Peyer's patch (tissue), 4 donors: ENCODE results near the gene SNX18. TPM values are rescaled to one million over a fixed set of nuclear protein-coding genes. Genes with fewer than 3 reads are reported as not detected.
"Not testable (repeated sequence)": the region's sequence is repeated elsewhere in the genome, so short reads cannot be mapped to it uniquely, and the experiment has no call there.

Experiments
- DNase-seq, 3 donors: peaks; one replicate each; pipeline ENCODE4 v3.0.0-alpha.2; 2017 to 2019
- H3K27ac ChIP-seq, 4 donors: fragments of 200-600 bp; sonication (generic); one replicate each; pipeline ENCODE4 v1.5.1; 2016 to 2019
- H3K27me3 ChIP-seq, 2 donors: fragments of 200-600 bp; sonication (generic); one replicate each; pipeline ENCODE4 v1.5.1; 2019
- H3K36me3 ChIP-seq, 3 donors: fragments of 200-600 bp; sonication (generic); one replicate each; pipeline ENCODE4 v1.5.1; 2016 to 2019
- H3K4me1 ChIP-seq, 4 donors: fragments of 200-600 bp; sonication (generic); one replicate each; pipeline ENCODE4 v1.5.1; 2016 to 2019
- H3K4me3 ChIP-seq, 4 donors: fragments of 200-600 bp; sonication (generic); 1 replicate in 3 of 4; 2 replicates in 1 of 4; pipeline ENCODE4 v1.5.1; 2016 to 2019; ENCODE audit warnings: mild to moderate bottlenecking in 1 of 4
- H3K9me3 ChIP-seq, 4 donors: fragments of 200-600 bp; sonication (generic); one replicate each; pipeline ENCODE4 v1.5.1; 2016 to 2019; ENCODE audit warnings: mild to moderate bottlenecking in 1 of 4
- POLR2A ChIP-seq, 2 donors: fragments of 450-650 bp; IDR thresholded peaks; one replicate each; pipeline ENCODE4 v1.5.1; 2017; ENCODE audit warnings: antibody characterized with exemption in 2 of 2, mild to moderate bottlenecking in 2 of 2, moderate library complexity in 2 of 2
- total RNA-seq, 4 donors: library from RNA; depleted of rRNA; stranded (reverse); fragments of >200 nt; gene quantifications; one replicate each; pipeline ENCODE4 v1.1.0, GENCODE V29; 2016
- TF ChIP-seq, protein P1 (sequence below), 6 experiments: fragments of 450-650 bp in 4 of 6; fragments of 200-600 bp in 2 of 6; sonication (generic) in 1 of 6; IDR thresholded peaks; one replicate each; pipeline ENCODE4 v1.5.1; 2017 to 2019; ENCODE audit warnings: antibody characterized with exemption in 6 of 6, mild to moderate bottlenecking in 3 of 6, moderate library complexity in 1 of 6

Gene SNX18
- total RNA-seq, 4 donors from 2014 or later, result 18.2 to 28.0 (median 22.5) TPM

DNA sequence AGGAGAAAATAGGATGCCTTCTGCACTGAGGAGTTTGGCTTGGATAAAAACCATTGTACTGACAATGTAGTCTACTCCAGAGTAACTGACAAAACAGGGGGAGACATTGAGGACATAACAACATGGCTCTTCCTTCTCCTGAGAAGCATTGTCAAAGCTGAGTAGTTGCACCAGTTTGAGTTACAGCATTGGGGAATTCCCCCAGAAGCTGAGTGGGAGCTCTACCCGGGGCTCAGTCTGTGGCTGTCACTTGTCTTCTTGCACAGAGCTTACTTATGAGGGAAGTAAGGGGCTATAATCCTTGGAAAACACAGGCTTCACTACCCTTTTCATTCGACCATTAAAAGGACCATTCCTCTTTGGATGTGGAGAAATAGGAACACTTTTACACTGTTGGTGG lies 40.9 kb upstream of the SNX18 start:
- TF ChIP-seq, protein P1, sequence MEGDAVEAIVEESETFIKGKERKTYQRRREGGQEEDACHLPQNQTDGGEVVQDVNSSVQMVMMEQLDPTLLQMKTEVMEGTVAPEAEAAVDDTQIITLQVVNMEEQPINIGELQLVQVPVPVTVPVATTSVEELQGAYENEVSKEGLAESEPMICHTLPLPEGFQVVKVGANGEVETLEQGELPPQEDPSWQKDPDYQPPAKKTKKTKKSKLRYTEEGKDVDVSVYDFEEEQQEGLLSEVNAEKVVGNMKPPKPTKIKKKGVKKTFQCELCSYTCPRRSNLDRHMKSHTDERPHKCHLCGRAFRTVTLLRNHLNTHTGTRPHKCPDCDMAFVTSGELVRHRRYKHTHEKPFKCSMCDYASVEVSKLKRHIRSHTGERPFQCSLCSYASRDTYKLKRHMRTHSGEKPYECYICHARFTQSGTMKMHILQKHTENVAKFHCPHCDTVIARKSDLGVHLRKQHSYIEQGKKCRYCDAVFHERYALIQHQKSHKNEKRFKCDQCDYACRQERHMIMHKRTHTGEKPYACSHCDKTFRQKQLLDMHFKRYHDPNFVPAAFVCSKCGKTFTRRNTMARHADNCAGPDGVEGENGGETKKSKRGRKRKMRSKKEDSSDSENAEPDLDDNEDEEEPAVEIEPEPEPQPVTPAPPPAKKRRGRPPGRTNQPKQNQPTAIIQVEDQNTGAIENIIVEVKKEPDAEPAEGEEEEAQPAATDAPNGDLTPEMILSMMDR (IDR thresholded peaks at IDR 0.05), result no peak
- no peak for TF ChIP-seq POLR2A (IDR thresholded peaks at IDR 0.05)
- no peaks in the 10 kb centered on the region for H3K9me3 ChIP-seq
- no peak overlapping the region for H3K4me3 ChIP-seq
- no peaks in the 10 kb centered on the region for H3K36me3 ChIP-seq
- DNase-seq, result no peak
- no peaks in the 10 kb centered on the region for H3K27me3 ChIP-seq
- no peak overlapping the region for H3K27ac ChIP-seq
- H3K4me1 ChIP-seq, result no peaks in the 10 kb centered on the region

GRCh38 chr5:54477941-54478478 lies 39.5 kb upstream of the SNX18 start:
- Histone ChIP-seq H3K9me3 (no peaks in the 10 kb centered on the region), H3K27me3 (no peaks in the 10 kb centered on the region), H3K27ac (no peak overlapping the region), H3K36me3 (no peaks in the 10 kb centered on the region), H3K4me1 (no peaks in the 10 kb centered on the region), H3K4me3 (no peak overlapping the region)
- TF ChIP-seq, protein P1 (IDR thresholded peaks at IDR 0.05), result no peak
- no peak for TF ChIP-seq POLR2A (IDR thresholded peaks at IDR 0.05)
- no peak for DNase-seq

DNA sequence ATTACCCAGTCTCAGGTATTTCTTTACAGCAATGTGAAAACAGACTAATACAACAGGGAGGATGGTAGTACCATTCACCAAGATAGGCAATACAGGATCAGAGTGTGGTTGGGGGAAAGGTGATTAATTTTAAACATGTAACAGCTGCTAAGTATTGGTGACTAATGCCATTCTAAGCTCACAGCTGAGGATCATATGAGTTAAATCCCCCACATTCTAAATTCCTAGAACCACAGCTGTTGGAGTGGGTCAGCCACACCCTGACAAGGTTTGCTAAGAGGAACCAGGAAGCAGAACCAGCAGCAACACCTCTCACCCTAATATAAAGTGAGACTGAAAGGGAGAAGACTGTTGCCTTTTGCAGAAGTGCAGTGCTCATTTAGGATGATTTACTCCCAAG lies 37.3 kb upstream of the SNX18 start:
- TF ChIP-seq, protein P1 (IDR thresholded peaks at IDR 0.05), result no peak
- no peak for TF ChIP-seq POLR2A (IDR thresholded peaks at IDR 0.05)
- no peaks in the 10 kb centered on the region for H3K36me3 ChIP-seq
- H3K27ac ChIP-seq, result no peak overlapping the region
- H3K9me3 ChIP-seq, result no peaks in the 10 kb centered on the region
- H3K27me3 ChIP-seq, result no peaks in the 10 kb centered on the region
- DNase-seq, result no peak
- H3K4me3 ChIP-seq, result no peak overlapping the region
- H3K4me1 ChIP-seq, result no peaks in the 10 kb centered on the region

- Histone ChIP-seq H3K4me1 (no peaks in the 10 kb centered on the region), H3K4me3 (no peak overlapping the region), H3K27ac (no peak overlapping the region), H3K27me3 (no peaks in the 10 kb centered on the region), H3K36me3 (no peaks in the 10 kb centered on the region), H3K9me3 (no peaks in the 10 kb centered on the region)
- TF ChIP-seq POLR2A (IDR thresholded peaks at IDR 0.05), result no peak
- TF ChIP-seq, protein P1 (IDR thresholded peaks at IDR 0.05), result no peak
- no peak for DNase-seq
These were observed 33.2 kb upstream of the SNX18 start for GRCh38 chr5:54484219-54484894.

- H3K4me3 ChIP-seq, H3K36me3 ChIP-seq, H3K4me1 ChIP-seq, H3K9me3 ChIP-seq, H3K27ac ChIP-seq, H3K27me3 ChIP-seq, DNase-seq: not testable (repeated sequence)
These were observed 31.9 kb upstream of the SNX18 start for GRCh38 chr5:54485659-54486058.

- H3K27me3 ChIP-seq, H3K27ac ChIP-seq, H3K4me3 ChIP-seq, H3K9me3 ChIP-seq, DNase-seq, H3K36me3 ChIP-seq, H3K4me1 ChIP-seq: not testable (repeated sequence)
These were observed 27.9 kb upstream of the SNX18 start for GRCh38 chr5:54489648-54489979.

DNA sequence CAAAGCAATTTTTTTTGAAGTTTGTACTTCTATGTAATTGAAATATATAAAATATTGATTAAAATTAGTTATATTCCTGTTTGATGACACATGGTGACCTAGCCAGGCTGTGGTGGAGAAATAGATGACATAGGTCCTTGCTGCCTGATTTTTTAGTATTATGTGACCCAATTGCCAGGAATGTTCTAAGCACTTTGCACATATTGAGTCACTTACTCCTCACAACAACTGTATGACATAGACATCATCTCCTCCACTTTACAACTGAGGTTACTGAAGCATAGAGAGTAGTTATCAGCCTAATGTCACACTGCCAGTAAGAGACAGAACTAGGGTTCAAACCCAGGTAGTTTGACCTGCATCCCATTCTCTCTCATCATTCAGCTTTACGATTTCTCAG lies 26.2 kb upstream of the SNX18 start:
- Histone ChIP-seq H3K27ac (no peak overlapping the region), H3K27me3 (no peaks in the 10 kb centered on the region), H3K4me3 (no peak overlapping the region), H3K36me3 (no peaks in the 10 kb centered on the region), H3K9me3 (no peaks in the 10 kb centered on the region), H3K4me1 (no peaks in the 10 kb centered on the region)
- TF ChIP-seq, protein P1 (IDR thresholded peaks at IDR 0.05), result no peak
- no peak for TF ChIP-seq POLR2A (IDR thresholded peaks at IDR 0.05)
- DNase-seq, result no peak
